LNCAP (cell line): Measurements from ENCODE around the gene ATP6V1D.

Experiments
- CTCF ChIP-seq: fragments of 450-650 bp; IDR thresholded peaks from 2 replicates; pipeline ENCODE4 v1.5.1; 2017; ENCODE audit warnings: mild to moderate bottlenecking

Gene ATP6V1D

DNA sequence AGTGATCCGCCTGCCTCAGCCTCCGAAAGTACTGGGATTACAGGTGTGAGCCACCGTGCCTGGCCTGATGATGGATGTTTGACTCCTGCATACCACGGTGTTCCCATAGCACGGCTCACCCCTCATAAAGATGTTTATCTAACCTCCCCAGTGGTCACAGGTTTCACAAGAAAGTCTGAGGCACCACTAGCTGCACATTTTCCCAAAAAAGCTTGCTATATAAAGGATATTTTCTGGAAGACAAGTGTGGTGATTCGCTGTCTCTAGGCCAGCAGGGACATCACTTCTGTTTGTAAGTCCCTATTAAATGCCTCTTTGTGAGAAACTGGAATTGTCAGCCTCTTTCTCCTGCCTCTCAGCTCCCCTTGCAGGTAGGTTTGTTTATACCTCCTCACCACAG lies 34.1 kb upstream of the ATP6V1D start:
- TF ChIP-seq CTCF = no peak

DNA sequence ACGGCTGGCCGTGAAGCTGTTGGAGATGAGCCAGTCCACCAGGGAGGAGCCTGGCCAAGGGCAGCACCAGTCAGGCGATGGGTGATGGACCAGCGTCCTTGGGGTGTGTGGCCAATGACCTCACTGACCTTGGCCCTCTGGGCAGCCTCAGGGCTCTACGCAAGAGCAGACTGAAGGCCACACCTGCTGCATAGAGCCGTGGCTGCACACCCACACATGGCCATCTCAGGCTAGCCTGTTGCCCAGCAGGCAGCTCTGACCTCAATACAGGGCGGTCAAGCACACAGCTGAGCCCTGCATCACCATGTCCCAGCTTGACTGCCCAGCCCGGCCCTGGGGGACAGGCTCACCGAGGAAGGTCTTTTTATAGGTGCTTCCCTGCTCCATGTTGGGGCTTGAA lies 33.2 kb upstream of the ATP6V1D start:
- no peak for TF ChIP-seq CTCF

GRCh38 chr14:67392123-67392522 lies 32.5 kb upstream of the ATP6V1D start:
- TF ChIP-seq CTCF = no peak

DNA sequence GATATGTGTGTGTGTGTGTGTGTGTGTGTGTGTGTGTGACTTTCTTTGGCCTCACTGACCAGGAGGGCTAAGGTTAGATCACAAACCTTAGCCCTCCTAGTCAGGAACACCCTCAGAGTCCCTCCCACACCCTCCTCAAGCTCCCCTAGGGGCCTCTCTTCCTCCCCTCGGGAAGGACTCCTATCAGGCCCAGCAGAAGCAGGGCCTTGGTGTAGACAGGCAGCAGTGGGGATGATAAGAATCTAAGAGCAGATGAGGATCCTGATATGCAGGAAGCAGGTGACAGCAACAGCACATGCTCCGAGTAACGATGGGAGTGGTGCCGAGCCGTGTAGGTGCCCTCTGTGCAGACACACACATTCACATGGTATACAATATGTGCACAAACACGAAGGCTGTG lies 31.7 kb upstream of the ATP6V1D start:
- no peak for TF ChIP-seq CTCF

- TF ChIP-seq CTCF = no peak
These were observed 30.4 kb upstream of the ATP6V1D start for GRCh38 chr14:67389811-67390534.

GRCh38 chr14:67389275-67389674 lies 29.7 kb upstream of the ATP6V1D start:
- TF ChIP-seq CTCF = no peak

GRCh38 chr14:67387195-67387594 lies 27.6 kb upstream of the ATP6V1D start:
- TF ChIP-seq CTCF = no peak

- TF ChIP-seq CTCF = no peak
These were observed 26.0 kb upstream of the ATP6V1D start for GRCh38 chr14:67385618-67386017.
